Left lobe of liver (tissue), 2 donors: Measurements from ENCODE around the gene MRPL38. TPM values are rescaled to one million over a fixed set of nuclear protein-coding genes. Genes with fewer than 3 reads are reported as not detected.

ENCODE experiments used
- ATAC-seq: fragments of 200-7000 bp; cut with Tn5 transposase; one replicate; pipeline ENCODE4 v1.9.1; 2020; ENCODE audit warnings: mild to moderate bottlenecking, moderate library complexity
- DNase-seq: peaks from one replicate; pipeline ENCODE4 v3.0.0-alpha.2; 2020; ENCODE audit warnings: low spot score
- total RNA-seq: library from RNA; stranded (reverse); gene quantifications from one replicate; pipeline ENCODE4 v1.2.1, GENCODE V29; 2021
- donor health status: DM: no; HTN: no; CAD: no; lungs with moderate emphysema.
- donor health status: DM: no; HTN: yes; CAD: no.

The MRPL38 gene
- total RNA-seq: 82.4 TPM

- peak; percentile 97 for DNase-seq
- ATAC-seq: peak; percentile 93
Measured at GRCh38 chr17:75904749-75905521, at the start of gene MRPL38. TSS of gene MRPL38 (minus strand) at chr17:75904884. CDS start at chr17:75904875, 9 bp downstream.

GRCh38 chr17:75950855-75951554, 46.3 kb upstream of the MRPL38 start:
- ATAC-seq: no peak

GRCh38 chr17:75950421-75950820, 45.7 kb upstream of the MRPL38 start:
- no peak for ATAC-seq
- no peak for DNase-seq

More at GRCh38 chr17:75950855-75951554, 46.3 kb upstream of the MRPL38 start:
- no peak for DNase-seq

GRCh38 chr17:75945211-75945610, 40.5 kb upstream of the MRPL38 start:
- DNase-seq (no peak), ATAC-seq (no peak)

- DNase-seq (no peak), ATAC-seq (no peak)
Measured at GRCh38 chr17:75943491-75943890, 38.8 kb upstream of the MRPL38 start.

GRCh38 chr17:75942473-75942872, 37.8 kb upstream of the MRPL38 start:
- DNase-seq: no peak
- no peak for ATAC-seq

GRCh38 chr17:75941442-75941819, 36.7 kb upstream of the MRPL38 start:
- ATAC-seq: peak; percentile 15
- DNase-seq: peak; percentile 61

GRCh38 chr17:75940727-75941441, 36.2 kb upstream of the MRPL38 start, which contains the start of gene FBF1:
TSS of gene FBF1 (minus strand) at chr17:75941042. CDS start at chr17:75938149, 2,893 bp downstream.
- DNase-seq (peak; percentile 98), ATAC-seq (peak; percentile 97)

GRCh38 chr17:75937652-75938051, 33.0 kb upstream of the MRPL38 start:
- DNase-seq (no peak), ATAC-seq (no peak)

GRCh38 chr17:75933808-75934207, 29.1 kb upstream of the MRPL38 start:
- ATAC-seq (no peak), DNase-seq (no peak)

- DNase-seq: no peak
- no peak for ATAC-seq
Measured at GRCh38 chr17:75932852-75933251, 28.2 kb upstream of the MRPL38 start.

- ATAC-seq (no peak), DNase-seq (no peak)
Measured at GRCh38 chr17:75931062-75931461, 26.4 kb upstream of the MRPL38 start.

GRCh38 chr17:75927286-75927922, 22.7 kb upstream of the MRPL38 start:
- peak; percentile 38 for ATAC-seq
- no peak for DNase-seq

GRCh38 chr17:75926456-75926855, 21.8 kb upstream of the MRPL38 start:
- no peak for DNase-seq
- no peak for ATAC-seq

- DNase-seq: no peak
- no peak for ATAC-seq
Measured at GRCh38 chr17:75925912-75926311, 21.2 kb upstream of the MRPL38 start.

GRCh38 chr17:75925103-75925502, 20.4 kb upstream of the MRPL38 start:
- ATAC-seq: no peak

GRCh38 chr17:75922963-75923874, 18.5 kb upstream of the MRPL38 start:
- ATAC-seq (no peak), DNase-seq (no peak)

More at GRCh38 chr17:75925103-75925502, 20.4 kb upstream of the MRPL38 start:
- no peak for DNase-seq

GRCh38 chr17:75922173-75922961, 17.7 kb upstream of the MRPL38 start:
- ATAC-seq (peak; percentile 89), DNase-seq (peak; percentile 66)

GRCh38 chr17:75921596-75921995, 16.9 kb upstream of the MRPL38 start:
- ATAC-seq (no peak), DNase-seq (no peak)
